HG03354 (cell line): Measurements from ENCODE around the gene ATAD1.

Experiments used
- ATAC-seq: cut with Tn5 transposase; IDR thresholded peaks from one replicate; pipeline ENCODE4 v1.9.1; 2021; ENCODE audit warnings: mild to moderate bottlenecking; ENCODE audit not compliant: unreplicated experiment, poor library complexity, severe bottlenecking

The ATAD1 gene

GRCh38 chr10:87729940-87730339 lies 88.1 kb downstream of the ATAD1 start:
- ATAC-seq, result no peak

DNA sequence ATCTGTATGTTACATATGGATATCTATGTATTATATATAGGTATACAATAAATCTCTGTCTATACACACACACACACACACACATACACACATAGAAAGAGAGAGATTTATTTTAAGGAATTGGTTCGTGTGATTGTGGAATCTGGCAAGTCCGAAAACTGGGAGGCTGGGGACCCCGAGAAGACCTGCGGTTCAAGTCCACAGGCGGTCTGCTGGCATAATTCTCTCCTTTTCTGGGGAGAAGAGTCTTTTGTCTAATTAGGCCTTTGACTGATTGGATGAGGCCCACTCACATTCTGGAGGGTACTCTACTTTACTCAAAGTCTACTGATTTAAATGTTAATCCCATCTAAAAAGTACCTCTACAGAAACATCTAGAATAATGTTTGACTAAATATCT lies 93.2 kb downstream of the ATAD1 start:
- ATAC-seq, result no peak

- ATAC-seq, result no peak
Observed at GRCh38 chr10:87723500-87723899, 94.5 kb downstream of the ATAD1 start.

DNA sequence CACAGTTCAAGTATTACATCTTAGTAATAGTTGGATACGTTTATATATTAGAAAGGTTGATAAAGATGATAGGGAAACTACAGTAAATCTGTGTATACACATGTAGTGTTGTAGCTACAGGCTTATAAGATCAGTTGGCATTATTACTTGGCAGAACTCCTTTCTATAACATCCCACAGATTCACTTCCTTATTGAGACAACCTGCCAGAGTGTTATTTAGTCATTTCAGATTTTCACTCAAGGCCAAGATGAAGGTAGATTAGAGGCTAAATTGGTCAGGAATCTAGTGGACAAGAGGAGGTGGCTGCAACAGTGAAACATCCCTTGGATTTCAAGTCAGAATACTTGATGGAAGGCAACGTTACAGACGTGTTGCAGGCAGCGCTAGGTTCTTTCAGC lies 95.3 kb downstream of the ATAD1 start:
- ATAC-seq, result no peak

DNA sequence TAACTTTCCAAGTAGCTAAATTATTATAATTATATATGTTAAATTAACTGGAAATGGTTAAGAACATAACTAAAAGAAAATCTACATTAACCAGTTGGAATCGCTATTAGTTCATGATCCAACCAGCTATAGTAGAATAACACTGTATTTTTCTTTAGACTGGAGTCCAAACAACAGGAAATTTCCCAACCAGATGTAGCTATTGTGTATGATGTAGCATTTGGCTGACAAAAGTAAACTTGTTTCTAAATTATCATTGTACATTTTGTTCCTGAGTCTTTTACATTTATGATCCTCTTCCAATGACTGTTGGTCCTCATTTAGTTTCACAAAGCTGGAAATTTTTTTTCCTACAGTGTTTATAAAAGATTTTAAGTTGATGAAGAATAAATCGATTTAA lies 96.2 kb downstream of the ATAD1 start:
- no peak for ATAC-seq

DNA sequence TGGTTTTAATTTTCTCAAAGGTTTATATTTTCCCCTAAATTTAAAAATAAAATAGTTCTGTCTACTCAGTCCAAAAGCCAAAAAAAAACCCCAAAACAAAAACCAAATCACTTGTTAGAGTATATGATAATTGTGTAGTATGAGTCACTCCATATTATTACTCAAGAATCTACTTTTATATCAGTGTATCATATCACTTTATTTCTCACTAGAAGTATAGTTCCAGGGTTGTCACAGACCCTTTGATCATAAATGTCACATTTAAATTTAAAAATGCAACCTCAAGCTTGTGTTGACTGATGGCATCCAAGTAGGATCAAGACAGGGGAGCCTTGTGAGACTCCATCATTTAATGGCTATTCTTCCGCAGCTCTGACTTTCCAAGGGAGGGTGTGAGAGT lies 97.4 kb downstream of the ATAD1 start:
- no peak for ATAC-seq

- ATAC-seq, result no peak
Observed at GRCh38 chr10:87716348-87716670, 101.7 kb downstream of the ATAD1 start.

GRCh38 chr10:87715552-87716347 lies 102.3 kb downstream of the ATAD1 start:
- ATAC-seq, result no peak

DNA sequence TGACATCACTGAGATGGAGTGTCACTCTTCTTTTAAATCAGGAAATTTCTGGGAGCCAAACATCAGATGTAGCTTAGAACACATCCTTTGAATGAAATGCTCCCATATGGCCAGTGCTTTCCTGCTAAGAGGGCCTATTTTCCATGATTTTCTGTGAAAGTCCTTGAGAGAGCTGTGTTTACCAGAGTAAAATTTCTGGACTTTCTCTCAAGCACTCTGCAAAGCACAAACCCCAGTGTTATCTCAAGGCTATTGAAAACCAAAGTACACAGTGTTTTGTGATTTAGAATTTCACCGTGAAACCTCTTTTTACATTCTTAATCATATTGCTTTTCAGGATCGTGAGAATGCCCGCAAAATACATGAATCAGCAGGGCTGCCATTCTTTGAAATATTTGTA lies 104.3 kb downstream of the ATAD1 start:
- no peak for ATAC-seq

- no peak for ATAC-seq
Observed at GRCh38 chr10:87712913-87713616, 105.0 kb downstream of the ATAD1 start.

DNA sequence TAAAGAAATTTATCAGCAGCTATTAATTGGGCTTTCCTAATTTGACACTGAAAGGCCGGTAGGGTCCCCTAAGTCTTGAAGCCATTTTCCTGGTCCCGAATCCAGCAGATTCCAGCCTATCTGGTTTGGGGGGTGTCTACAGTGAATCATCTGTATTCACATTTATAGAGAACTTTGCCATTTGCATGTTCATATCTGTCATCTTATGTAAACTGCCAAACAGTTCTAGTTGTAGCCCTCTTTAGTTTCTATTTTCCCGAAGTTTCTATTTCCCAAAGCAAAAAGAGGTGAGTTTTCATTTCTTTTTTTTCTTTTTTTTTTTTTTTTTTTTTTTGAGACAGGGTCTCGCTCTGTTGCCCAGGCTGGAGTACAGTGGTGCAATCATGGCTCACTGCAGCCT lies 110.8 kb downstream of the ATAD1 start:
- no peak for ATAC-seq

DNA sequence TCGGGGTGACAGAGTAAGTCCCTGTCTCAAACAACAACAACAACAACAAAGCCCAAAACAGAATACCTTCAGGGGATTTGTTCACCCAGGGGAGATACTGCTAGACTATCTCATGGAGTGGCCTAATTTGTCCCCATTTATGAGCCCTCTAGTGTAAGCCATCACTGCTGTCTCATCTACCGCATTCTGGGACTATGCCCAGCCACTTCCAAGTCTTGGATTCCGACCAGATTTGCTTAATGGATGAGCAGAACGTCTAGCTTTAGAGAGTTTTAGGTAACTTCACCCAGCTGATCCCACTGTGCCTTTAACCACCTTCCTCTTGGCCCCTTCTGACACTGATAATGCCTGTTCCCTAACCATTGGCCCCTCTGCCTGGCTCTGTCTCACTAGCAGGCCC lies 111.3 kb downstream of the ATAD1 start:
- ATAC-seq, result no peak

DNA sequence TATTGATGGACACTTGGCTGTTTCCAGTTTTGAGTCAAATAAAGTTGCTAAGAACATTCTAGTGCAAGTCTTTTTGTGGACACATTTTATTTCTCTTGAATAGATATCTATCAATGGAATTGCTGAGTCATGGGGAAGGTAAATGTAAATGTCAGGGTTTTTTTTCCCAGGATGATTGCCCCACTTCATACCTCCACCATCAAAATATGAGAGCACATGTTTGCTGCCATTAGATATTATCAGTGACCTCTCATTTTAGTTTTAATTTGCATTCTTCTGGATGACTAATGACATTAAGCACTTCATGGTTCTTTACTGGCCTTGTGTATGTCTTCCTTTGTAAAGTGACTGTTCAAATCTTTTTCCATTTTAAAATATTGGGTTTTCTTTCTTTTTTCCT lies 112.7 kb downstream of the ATAD1 start:
- ATAC-seq, result no peak

GRCh38 chr10:87703771-87704170 lies 114.3 kb downstream of the ATAD1 start:
- no peak for ATAC-seq

- no peak for ATAC-seq
Observed at GRCh38 chr10:87702973-87703294, 115.1 kb downstream of the ATAD1 start.

GRCh38 chr10:87702260-87702972 lies 115.6 kb downstream of the ATAD1 start:
- ATAC-seq, result no peak
